OCI-LY7 (cell line): Measurements from ENCODE around the gene MAL.

Experiments used
- CTCF ChIP-seq: fragments of 200-600 bp; sonication (generic); conservative IDR thresholded peaks from 2 replicates; pipeline ENCODE4 v1.5.1; 2014; ENCODE audit warnings: mild to moderate bottlenecking, antibody characterized with exemption, low read length, moderate library complexity, mixed read lengths
- EZH2phosphoT487 ChIP-seq: fragments of 200-600 bp; sonication (generic); IDR thresholded peaks from 2 replicates; pipeline ENCODE4 v1.6.1; 2018; ENCODE audit warnings: low read depth, borderline replicate concordance, mild to moderate bottlenecking, mixed run types, antibody characterized with exemption, low read length, moderate library complexity, mixed read lengths

GRCh38 chr2:95072424-95072823 lies 46.9 kb downstream of the MAL start:
- no peak for TF ChIP-seq CTCF
- TF ChIP-seq EZH2phosphoT487 = no peak
